GM18498 (cell line): ENCODE results near the gene PCLAF.
"Not testable (repeated sequence)": the region's sequence is repeated elsewhere in the genome, so short reads cannot be mapped to it uniquely, and the experiment has no call there.

Source experiments
- ATAC-seq: cut with Tn5 transposase; IDR thresholded peaks from one replicate; pipeline ENCODE4 v1.9.1; 2021; ENCODE audit warnings: mild to moderate bottlenecking, moderate library complexity; ENCODE audit not compliant: unreplicated experiment

The PCLAF gene

GRCh38 chr15:64381000-64381751, at the start of gene PCLAF:
PCLAF (minus strand) TSS chr15:64381441; CDS start chr15:64381371, 70 bp downstream.
- ATAC-seq = peak; percentile 94

- ATAC-seq = no peak
Measured at GRCh38 chr15:64430000-64430735, 48.9 kb upstream of the PCLAF start.

GRCh38 chr15:64429448-64429847, 48.2 kb upstream of the PCLAF start:
- no peak for ATAC-seq

GRCh38 chr15:64426845-64427465, 45.7 kb upstream of the PCLAF start:
- no peak for ATAC-seq

- no peak for ATAC-seq
Measured at GRCh38 chr15:64425221-64425620, 44.0 kb upstream of the PCLAF start.

- no peak for ATAC-seq
Measured at GRCh38 chr15:64423970-64424369, 42.7 kb upstream of the PCLAF start.

GRCh38 chr15:64422697-64423096, 41.5 kb upstream of the PCLAF start:
- no peak for ATAC-seq

GRCh38 chr15:64412216-64412615, 31.0 kb upstream of the PCLAF start:
- ATAC-seq = no peak

GRCh38 chr15:64400583-64400982, 19.3 kb upstream of the PCLAF start:
- ATAC-seq = no peak

- ATAC-seq = no peak
Measured at GRCh38 chr15:64398575-64398974, 17.3 kb upstream of the PCLAF start.

GRCh38 chr15:64396789-64397188, 15.5 kb upstream of the PCLAF start:
- no peak for ATAC-seq

GRCh38 chr15:64392471-64392870, 11.2 kb upstream of the PCLAF start:
- ATAC-seq = not testable (repeated sequence)

- ATAC-seq = no peak
Measured at GRCh38 chr15:64389036-64389435, 7.8 kb upstream of the PCLAF start.

GRCh38 chr15:64387562-64388168, 6.4 kb upstream of the PCLAF start, which contains the start of gene TRIP4:
TRIP4 (plus strand) TSS chr15:64387836; CDS start chr15:64387864, 28 bp downstream.
- peak; percentile 97 for ATAC-seq

- ATAC-seq = no peak
Measured at GRCh38 chr15:64386291-64386690, 5.0 kb upstream of the PCLAF start.

- no peak for ATAC-seq
Measured at GRCh38 chr15:64383760-64384159, 2.5 kb upstream of the PCLAF start.

- not testable (repeated sequence) for ATAC-seq
Measured at GRCh38 chr15:64380130-64380870, 941 bp downstream of the PCLAF start.

- ATAC-seq = no peak
Measured at GRCh38 chr15:64379216-64379960, 1.9 kb downstream of the PCLAF start.

GRCh38 chr15:64373360-64373759, 7.9 kb downstream of the PCLAF start:
- ATAC-seq = no peak

- not testable (repeated sequence) for ATAC-seq
Measured at GRCh38 chr15:64371383-64371782, 9.9 kb downstream of the PCLAF start.
